Cardiac fibroblast (primary cell): ENCODE measurements around the gene SNX33.
"Not testable (repeated sequence)": the region's sequence is repeated elsewhere in the genome, so short reads cannot be mapped to it uniquely, and the experiment has no call there.

Experiments used
- DNase-seq, 2 donors: peaks; one replicate each; pipeline versions ENCODE4 v3.0.0 to v3.0.0-alpha.2; 2010; ENCODE audit warnings: low read depth in 2 of 2
- H3K4me3 ChIP-seq, 2 donors: replicated peaks in 1 of 2; 1 replicate in 1 of 2; 2 replicates in 1 of 2; pipeline ENCODE4 v1.5.1; 2011; ENCODE audit warnings: low read depth in 2 of 2, low read length in 2 of 2, mild to moderate bottlenecking in 2 of 2, moderate library complexity in 1 of 2
- TF ChIP-seq, protein P1 (sequence below): IDR thresholded peaks from one replicate; pipeline ENCODE4 v1.5.1; 2011; ENCODE audit warnings: low read depth, mild to moderate bottlenecking, low read length, inconsistent platforms

SNX33 gene

DNA sequence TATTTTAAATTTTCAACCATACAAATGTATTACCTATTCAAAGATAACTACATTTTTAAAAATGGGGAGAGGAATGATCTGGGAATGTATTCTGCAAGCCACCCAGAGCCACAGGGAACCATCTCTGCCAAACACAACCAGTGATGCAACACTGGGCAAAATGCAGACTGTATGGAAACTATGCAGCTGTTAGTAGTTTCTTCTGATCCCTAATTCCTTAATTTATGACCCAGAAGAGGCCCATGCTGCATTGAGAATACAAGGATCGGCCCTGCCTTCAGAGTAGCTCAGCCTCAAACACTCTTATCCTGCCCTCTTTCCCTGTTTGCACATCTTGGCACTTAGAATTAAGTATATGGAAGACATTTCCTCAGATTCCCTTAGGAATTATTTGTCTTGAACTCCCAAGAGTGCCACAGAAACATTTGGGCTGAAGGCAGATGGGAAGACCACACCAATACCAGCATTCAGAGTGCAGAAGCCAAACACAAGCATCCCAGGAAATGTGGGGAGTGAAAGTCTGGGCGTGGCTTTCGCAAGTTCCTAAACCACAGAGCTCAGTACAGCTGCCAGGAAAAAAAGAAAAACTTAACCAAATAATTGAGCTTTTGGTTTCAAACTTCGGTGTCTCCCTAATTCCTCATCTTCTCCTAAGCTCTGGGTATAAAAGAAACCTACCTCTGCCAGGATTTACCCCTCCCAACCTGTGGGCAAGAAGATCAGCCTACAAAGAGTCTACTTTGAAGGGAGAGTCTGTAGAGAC lies 27.5 kb upstream of the SNX33 start:
- peak overlapping the region; percentile 3 to 33 for H3K4me3 ChIP-seq
- TF ChIP-seq, protein P1, sequence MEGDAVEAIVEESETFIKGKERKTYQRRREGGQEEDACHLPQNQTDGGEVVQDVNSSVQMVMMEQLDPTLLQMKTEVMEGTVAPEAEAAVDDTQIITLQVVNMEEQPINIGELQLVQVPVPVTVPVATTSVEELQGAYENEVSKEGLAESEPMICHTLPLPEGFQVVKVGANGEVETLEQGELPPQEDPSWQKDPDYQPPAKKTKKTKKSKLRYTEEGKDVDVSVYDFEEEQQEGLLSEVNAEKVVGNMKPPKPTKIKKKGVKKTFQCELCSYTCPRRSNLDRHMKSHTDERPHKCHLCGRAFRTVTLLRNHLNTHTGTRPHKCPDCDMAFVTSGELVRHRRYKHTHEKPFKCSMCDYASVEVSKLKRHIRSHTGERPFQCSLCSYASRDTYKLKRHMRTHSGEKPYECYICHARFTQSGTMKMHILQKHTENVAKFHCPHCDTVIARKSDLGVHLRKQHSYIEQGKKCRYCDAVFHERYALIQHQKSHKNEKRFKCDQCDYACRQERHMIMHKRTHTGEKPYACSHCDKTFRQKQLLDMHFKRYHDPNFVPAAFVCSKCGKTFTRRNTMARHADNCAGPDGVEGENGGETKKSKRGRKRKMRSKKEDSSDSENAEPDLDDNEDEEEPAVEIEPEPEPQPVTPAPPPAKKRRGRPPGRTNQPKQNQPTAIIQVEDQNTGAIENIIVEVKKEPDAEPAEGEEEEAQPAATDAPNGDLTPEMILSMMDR, result no peak
- DNase-seq, result peak; percentile 62 to 90

DNA sequence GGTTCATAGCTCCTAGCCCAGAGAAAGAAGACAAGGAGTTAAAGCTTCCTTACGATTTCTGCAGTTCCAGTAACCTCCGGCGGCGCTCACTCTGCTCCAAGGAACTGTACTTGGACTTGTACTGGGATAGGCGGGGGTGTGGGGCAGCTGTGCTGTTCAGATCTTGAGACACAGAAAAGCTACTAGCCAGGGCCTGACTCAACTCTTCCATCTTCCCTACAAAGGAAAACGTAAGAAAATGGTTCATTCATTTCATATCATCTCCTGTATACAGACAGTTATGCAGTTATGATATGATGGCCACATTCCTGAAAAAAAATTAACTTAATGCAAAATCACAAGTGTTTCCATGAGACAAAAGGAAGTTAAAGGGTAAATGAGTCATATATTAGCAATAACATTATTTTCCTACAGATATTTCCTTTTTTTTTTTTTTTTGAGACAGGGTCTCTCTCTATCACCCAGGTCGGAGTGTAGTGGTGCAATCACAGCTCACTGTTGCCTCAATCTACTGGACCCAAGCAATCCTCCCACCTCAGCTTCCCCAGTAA lies 26.8 kb upstream of the SNX33 start:
- TF ChIP-seq, protein P1, result peak; percentile 48
- peak; percentile 94 to 97 for DNase-seq
- peak overlapping the region; percentile 3 to 33 for H3K4me3 ChIP-seq

DNA sequence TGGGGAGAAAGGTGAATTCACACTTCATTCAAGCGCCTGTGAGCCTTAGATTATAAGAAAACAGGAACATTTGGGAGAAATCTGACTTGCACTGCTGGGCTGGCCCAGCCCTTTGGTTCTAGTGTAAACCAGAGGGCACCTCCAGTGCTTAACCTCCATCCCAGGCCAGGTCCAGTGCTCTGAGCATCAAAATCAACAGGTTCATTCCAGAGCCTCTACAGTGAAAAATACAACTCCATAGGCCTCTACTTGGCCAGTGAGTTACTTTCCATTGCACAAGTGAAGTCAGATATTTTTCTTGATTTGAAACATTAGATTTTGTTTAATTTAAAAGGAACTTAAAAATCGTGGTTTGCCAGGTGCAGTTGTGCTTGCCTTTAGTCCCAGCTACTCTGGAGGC lies 25.2 kb upstream of the SNX33 start:
- H3K4me3 ChIP-seq, result no peak overlapping the region
- DNase-seq, result no peak
- TF ChIP-seq, protein P1, result no peak

DNA sequence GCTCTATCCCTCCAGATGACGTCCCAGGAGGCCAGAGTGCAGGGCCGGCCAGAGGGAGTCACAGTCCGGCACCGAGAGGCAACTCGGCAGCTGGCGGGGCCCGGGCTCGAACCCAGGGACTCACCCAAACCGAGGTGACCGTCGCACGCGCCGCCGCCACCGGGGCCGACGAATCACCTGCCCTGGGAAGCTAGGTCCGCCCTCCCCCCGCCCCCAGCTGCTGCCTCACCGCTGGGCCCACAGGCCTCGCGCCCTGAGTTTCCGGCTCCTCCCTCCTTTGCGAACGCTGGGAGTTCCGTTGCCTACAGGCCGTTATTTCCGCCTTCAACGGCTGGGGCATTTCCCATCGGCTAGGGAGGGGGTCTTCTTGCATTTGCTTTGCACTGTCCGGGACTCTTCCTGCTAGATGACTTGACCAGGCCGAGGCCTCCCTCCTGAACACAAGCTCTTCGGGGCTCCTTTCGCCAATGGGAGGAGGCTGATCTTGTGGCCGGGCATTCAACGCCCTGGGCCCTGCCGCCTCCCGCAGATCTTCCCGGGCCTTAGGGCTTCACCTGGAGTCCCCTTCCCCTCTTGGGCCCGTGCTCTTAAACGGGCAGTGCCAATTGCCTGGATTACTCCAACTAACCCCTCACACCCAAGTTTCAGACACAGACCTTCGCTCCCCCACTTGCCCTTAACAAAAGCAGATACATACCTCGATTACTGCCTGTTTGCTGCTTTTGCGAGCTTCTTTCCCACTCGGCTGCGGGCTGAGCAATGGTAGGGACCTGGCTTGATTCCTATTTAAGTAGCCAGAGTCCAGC lies 22.0 kb upstream of the SNX33 start, which contains the start of gene SNUPN:
Gene SNUPN (minus strand): TSS at position 184 of the 806 bp plus-strand sequence. CDS start 4,674 bp downstream, outside the sequence.
- TF ChIP-seq, protein P1, result no peak
- peak; percentile 92 to 94 for DNase-seq

DNA sequence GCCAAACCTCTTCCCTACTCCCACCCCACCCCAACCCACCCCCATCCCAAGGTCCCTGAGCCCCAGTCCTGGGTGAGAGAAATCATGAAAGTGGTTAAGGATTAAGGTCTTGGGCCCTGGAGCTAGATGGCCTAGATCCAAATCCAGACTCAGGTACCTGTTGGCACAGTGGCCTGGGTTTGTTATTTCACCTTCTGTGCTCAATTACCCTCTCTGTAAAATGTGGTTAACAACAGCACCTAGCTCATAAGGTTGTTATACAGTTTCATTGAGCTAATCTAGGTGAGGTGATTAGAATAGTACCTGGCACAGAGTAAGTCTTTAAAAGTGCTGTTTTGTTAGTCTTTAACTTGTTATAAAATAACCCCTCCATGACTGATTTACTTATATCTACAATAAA lies 15.8 kb upstream of the SNX33 start:
- TF ChIP-seq, protein P1, result no peak
- no peak overlapping the region for H3K4me3 ChIP-seq
- DNase-seq, result no peak

More for the DNA sequence above, 22.0 kb upstream of the SNX33 start, which contains the start of gene SNUPN:
- peak within 1 kb of the TSS; percentile 83 to 90 for H3K4me3 ChIP-seq

DNA sequence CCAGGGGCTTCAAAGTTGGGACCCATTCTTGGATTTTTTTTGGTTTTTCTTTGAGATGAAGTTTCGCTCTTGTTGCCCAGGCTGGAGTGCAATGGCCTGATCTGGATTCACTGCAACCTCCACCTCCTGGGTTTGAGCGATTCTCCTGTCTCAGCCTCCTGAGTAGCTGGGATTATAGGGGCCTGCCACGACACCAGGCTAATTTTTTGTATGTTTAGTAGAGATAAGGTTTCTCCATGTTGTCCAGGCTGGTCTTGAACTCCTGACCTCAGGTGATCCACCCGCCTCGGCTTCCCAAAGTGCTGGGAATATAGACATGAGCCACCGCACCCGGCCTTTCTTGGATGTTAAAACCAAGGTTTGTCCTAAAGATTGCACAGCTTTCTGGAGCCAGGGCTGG lies 13.8 kb upstream of the SNX33 start:
- not testable (repeated sequence) for H3K4me3 ChIP-seq

DNA sequence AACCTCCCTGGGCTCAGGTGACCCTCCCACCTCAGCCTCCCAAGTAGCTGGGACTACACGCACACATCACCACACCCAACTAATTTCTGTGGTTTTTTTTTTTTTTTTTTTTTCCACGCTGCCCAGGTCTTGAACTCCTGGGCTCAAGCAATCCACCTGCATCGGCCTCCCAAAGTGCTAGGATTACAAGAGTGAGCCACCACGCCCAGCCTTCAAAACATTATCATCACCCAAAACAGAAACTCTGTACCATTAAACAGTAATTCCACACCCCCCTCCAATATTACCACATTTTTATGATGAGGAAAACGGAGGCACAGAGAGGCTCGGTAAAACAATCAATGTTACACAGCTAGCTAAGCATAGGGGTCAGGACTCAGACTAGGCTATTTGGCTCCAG lies 11.7 kb upstream of the SNX33 start:
- no peak for DNase-seq
- TF ChIP-seq, protein P1, result no peak

More for the DNA sequence above, 13.8 kb upstream of the SNX33 start:
- not testable (repeated sequence) for DNase-seq

More for the DNA sequence above, 11.7 kb upstream of the SNX33 start:
- H3K4me3 ChIP-seq, result no peak overlapping the region
